ENCODE results near the gene DAPK1.
A peak's percentile ranks its signal among the peaks of the same experiment; 100 is the strongest.
"Not testable (repeated sequence)": the region's sequence is repeated elsewhere in the genome, so short reads cannot be mapped to it uniquely, and the experiment has no call there.

Gene DAPK1

DNA sequence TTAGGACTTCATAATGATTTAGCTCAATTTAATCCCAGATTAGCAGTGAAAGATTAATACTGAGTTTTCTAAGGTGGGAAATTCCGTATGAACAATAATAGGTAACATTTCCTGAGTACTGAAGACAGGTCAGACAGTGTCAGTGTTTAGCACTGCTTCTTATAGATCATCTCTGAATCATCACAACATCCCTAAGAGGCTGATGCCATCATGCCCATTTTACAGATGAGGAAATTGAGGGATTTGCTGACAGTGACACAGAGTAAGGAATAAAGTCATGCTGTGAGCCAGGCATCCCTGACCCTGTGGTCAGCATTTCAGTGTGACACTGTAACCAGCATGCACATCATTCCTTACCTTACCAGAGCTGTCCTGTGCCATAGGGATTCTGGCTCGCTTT, 44.5 kb downstream of the DAPK1 start:
- no peak for FAIRE-seq

DNA sequence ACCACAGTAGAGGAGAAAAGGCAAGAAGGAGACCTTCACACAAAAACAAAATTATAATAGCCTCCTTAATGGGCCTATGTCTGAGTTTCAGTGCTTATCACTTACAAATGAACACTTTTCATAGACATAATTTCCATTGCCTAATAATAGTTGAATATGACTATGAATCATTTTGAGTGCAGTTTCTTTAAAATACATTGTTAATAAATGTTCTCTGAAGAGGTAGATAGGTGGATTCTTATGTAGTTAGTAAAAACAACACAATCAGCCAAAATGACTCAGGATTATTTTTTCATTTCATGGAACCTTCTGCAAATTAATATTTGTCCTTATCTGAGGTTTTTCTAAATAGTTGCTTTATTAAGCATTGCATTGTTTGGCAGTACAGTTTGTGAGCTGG, 45.6 kb downstream of the DAPK1 start:
- DNase-seq (ENCODE audit: low spot score) (no peak), FAIRE-seq (no peak)

More for the DNA sequence above, 44.5 kb downstream of the DAPK1 start:
- DNase-seq (ENCODE audit: low spot score): no peak

DNA sequence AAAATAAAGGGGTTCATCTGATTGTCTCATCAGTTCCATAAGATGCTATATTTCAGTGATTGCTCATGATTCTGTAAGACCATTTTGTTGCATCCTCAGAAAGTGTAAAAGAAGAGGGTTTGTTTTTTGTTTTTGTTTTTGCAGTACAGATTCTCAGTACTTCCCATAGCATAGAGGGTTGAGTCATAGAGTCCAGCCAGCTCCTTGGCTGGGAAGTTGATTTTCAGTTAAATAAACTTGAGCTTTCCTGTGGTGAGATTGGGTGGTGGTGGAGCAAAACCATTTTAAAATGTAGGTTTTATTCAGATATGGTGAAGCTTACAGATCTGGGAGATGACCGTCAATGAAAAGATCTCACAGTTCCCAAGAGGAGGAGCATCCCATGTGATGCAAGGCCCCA, 48.2 kb downstream of the DAPK1 start:
- no peak for FAIRE-seq
- DNase-seq (ENCODE audit: low spot score): no peak

DNA sequence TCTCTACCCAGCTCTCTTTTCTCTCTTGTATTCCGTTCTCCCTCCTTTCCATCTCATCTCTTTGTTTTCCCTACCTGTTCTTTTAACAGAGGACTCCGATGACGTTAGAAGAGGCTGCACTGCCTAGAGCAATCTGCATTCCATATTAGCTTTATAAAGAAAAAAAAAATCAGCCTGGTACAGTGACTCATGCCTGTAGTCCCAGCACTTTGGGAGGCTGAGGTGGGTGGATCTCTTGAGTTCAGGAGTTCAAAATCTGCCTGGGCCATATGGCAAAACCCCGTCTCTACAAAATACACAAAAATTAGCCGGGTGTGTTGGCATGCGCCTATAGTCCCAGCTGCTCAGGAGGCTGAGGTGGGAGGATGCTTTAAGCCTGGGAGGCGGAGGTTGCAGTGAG, 49.0 kb downstream of the DAPK1 start:
- DNase-seq (ENCODE audit: low spot score) (no peak), FAIRE-seq (no peak)

DNA sequence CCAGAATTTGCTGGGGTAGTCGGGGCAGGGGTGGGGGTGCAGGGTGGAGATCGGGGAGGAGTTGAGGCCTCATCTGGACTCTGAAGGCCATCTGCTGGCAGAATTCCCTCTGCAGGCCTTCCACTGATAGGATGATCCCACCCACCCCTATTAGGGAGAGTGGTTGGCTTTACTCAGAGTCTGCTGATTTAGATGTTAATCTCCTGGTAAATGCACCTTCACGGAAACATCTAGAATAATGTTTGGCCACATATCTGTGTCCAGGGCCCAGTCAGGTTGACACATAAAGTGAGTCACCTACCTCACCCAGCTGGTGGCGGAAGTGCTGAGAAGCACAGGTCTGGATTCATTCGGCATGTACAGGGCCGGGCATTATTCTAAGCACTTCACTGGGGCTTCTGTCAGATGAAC, 50.0 kb downstream of the DAPK1 start:
- DNase-seq (ENCODE audit: low spot score) (no peak), FAIRE-seq (no peak)

DNA sequence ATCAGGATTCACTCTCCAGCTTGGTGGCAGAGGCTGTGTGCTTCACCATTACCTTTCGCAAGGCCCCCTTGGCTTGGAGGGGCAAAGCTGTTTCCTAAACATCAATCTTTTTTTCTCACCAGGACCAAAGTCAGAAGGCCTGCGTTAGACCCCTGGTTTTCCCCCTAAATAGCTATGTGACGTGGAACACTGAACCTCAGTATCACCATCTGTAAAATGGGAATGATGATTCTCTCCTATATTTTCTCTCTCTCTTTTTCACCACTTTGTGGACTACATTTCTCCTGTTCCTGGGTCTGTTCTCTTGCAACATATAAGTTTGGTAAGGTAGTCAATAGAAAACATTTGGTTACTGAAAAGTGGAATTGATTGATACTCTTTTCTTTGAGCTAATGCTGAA, 50.5 kb downstream of the DAPK1 start:
- no peak for FAIRE-seq
- DNase-seq (ENCODE audit: low spot score): no peak

DNA sequence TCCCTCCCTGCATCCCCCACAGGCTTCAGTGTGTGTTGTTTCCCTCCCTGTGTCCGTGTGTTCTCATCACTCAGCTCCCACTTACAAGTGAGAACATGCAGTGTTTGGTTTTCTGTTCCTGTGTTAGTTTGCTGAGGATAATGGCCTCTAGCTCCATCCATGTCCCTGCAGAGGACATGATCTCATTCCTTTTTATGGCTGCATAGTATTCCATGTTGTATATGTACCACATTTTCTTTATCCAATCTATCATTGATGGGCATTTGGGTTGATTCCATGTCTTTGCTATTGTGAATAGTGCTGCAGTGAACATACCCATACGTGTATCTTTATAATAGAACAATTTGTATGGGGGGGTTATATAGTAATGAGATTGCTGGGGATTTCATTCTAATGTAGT, 51.4 kb downstream of the DAPK1 start:
- DNase-seq (ENCODE audit: low spot score); FAIRE-seq: not testable (repeated sequence)

DNA sequence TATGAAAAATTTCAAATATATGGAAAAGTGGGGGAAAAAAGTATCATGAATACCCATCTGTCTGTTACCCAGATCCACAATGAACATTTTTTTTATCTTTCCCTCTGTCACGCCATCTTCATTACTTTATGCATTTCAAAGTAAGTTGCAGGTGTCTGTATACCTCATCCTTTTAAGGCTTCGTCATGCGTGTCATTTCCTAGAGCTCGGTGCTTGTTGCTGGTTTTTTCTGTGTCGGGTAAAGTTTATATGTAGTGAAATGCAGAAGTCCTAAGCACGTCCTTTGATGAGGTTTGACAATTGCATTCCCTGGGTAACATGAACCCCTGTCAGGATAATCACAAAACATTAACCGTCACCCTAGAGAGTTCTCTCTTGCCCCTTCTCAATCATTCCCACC, 52.1 kb downstream of the DAPK1 start:
- DNase-seq (ENCODE audit: low spot score) (no peak), FAIRE-seq (no peak)

DNA sequence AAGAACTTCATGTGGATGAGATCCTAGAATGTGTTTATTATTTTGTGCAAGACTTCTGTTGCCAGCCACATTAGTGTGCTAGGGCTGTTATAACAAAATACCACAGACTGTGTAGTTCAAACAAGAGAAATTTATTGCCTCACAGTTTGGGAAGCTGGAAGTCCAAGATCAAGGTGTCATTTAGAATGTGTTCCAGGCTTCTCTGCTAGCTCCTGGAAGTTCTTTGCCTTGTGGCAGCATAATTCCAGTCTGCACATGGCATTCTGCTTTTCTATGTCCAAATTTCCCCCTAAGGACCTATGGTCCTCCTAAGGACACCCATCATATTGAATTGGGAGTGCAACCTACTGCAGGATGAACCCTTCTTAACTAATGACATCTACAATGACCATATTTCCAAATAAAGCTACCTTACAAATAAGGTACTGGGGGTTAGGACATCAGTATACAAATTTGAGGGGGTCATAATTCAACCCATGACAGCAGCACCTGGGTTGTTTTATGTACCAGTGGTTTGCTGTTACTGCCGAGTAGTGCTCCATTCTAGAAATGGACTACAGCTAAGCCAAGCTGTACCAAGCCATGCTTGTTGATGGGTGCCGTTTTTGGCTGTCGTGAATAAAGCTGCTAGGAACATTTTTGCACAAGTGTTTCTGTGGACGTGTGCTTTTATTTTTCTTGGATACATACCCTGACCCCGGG, 52.7 kb downstream of the DAPK1 start:
- DNase-seq (ENCODE audit: low spot score) (no peak), FAIRE-seq (no peak)

DNA sequence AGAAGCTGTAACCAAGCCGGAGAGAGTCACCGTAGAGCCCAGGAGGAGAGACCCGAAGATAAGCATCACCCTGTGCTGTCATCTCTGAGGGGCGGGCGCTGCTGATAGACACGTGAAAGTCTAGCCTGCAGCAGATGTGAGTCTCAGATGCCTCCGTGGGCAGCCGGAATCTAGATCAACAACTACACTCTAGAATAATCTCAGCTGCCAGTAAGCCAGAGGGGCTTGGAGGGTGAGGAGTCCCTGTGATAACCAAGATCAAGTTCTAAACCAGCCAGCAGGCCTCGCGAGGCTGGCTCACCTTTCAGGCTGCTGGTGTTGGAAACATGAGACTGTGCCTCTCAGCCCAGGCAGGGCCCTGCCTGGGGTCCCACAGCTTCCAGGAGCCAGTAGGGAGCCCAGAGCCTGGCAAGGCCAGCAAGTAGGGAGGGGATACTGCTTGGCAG, 54.1 kb downstream of the DAPK1 start:
- FAIRE-seq (no peak), DNase-seq (ENCODE audit: low spot score) (no peak)

DNA sequence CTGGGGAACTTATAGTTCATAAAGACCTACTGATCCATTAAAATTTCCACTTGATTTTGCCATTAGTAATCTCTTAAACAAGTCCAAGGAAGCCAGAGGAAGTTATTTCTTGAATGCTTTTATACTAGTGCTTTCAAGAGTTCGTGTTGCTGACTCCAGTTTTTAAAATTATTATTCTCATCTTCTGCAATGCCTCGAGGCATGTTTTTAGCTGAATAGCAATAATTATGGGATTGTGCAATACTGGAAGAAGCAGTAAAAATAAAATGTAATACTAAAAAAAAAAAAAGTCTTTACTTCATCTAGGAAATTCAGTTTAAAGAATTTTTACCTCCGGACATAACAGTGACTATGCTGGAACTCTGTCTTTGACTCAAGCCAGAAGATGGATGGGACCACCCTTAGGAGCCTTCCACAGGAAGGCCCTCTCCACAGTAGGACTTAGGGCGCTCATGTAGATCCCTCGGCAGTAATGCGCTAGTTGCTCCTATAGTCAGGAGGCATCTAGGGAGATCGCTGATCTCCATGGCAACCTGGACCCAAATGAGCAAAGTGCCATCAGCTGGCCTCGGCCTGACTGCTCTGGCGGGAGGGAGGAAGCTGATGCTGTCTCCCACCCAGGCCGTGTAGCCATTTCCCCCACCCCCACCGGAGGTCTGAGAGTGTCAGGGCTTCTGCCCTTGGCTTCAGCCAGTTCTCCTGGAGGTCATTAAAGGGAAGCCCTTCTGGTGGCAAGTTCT, 56.7 kb downstream of the DAPK1 start:
- DNase-seq (ENCODE audit: low spot score): no peak
- FAIRE-seq: no peak

DNA sequence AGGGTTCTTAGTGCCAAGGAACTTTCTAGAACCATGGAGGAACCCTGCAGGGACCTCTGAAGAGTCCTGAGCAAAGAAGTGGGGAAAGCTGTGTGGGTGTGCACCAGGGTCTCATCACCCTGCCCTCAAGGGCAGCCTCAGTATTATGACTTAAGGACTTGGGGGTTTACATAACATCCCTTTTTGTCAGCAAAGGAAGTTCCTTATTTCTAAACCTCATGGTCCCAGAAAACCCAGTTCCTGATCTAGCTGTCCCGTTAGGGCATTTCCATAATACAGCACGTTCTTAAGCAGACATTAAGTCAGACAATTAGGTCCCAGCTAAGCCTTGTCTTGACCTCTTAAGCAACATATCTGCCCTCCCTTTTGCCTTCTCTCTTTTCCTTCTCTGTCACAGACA, 57.3 kb downstream of the DAPK1 start:
- DNase-seq (ENCODE audit: low spot score): no peak
- no peak for FAIRE-seq

DNA sequence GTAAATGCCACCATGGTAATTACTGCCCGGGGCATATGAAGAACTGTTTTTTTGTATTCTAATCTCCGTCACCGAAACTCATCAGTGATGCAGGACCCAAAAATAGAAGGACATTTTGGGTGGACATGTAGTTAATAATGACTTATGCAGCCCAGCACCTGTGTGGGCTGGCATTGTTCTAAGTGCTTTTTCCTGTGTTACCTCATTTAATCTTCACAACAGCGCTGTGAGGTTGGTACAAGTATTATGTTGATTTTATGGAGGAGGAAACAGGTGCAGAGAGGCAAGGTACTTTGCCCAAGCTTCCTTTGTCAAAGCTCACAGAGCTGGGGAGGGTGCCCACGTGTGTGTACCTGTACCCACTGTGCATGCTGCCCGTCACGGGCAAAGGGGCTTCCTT, 58.4 kb downstream of the DAPK1 start:
- FAIRE-seq: no peak
- DNase-seq (ENCODE audit: low spot score): no peak

DNA sequence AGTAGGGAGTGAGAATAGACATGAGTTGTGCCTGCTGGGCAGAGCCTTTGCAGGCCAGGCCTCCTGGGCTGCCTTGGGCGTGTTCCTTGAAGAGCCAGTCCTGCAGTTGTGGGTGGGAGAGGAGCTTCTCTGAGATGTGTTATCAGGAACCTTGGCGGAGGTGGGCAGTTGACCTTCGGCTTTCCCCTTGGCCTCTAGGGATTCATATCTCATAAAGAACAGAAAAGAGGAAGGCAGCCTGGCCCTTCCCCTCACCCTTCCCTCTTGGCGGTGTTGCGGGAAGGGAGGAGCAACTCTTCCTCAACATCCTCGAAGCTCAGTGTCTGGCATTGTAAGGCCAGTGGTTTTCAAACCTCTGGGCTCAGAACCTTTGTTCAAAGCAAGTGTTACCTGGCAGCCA, 59.2 kb downstream of the DAPK1 start:
- FAIRE-seq (no peak), DNase-seq (ENCODE audit: low spot score) (no peak)

DNA sequence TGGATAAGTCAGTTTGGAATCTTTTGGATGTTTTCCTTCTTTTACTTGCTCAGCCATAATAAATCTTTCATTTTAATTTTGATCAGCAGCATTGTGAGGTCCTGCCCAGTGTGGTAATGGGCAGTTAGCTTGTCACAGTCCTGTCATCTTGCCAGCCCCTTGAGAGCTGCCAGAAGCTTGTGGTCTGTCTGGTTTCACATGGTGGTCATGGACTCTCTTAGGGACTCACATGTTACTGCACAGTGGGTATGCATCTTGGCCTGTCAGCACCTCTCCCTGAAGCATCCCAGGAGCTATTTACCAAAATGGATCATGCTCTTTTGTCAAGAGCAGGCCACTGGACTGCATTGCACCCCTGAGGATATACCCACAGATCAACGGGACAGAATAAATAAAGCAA, 60.3 kb downstream of the DAPK1 start:
- FAIRE-seq (no peak), DNase-seq (ENCODE audit: low spot score) (no peak)

DNA sequence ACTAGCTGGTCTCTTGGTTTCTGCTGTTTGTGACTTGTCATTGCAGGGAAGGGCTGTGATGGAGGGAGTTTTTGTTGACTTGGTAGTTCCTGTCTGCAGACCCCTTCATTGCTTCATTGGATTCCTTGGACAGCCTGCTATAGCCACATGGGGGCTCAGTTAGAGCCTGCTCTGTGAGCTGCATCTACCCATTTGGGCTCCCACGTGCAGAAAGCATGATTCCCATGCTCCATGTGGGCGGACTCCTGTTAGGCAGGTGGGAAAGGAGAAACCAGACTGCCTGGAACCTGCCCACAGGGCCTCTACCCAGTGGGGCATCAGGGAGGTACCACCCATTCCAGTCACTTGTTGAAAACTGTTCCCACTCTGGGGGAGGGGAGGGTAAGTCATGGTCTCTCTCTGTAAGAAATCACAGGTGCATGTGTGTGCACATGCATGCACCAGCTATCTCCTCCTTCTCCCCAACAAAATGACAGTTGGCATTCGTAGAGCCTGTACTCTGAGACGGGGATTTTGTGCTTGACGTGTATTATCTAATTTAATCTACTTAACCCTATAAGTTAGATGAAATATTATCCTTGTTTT, 61.0 kb downstream of the DAPK1 start:
- DNase-seq (ENCODE audit: low spot score) (no peak), FAIRE-seq (no peak)

DNA sequence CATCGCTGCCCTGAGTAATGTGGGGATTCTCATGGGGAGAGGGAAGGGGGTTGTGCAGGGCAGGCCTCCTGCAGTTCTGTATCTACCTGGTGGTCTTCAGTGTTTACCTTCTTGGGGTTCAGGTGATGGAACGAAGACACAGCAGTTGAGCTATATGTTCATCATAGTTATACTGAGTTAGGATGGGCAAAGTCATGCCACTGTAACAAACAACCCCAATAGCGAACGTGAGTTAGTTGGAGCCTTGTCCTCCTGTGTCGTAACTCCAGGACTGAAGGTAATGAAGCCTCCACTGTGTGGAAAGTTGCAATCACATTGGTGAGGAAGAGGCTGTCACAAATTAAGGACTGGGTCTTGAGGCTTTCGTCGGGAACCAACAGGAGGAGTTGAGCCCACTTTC, 64.4 kb downstream of the DAPK1 start:
- no peak for FAIRE-seq

DNA sequence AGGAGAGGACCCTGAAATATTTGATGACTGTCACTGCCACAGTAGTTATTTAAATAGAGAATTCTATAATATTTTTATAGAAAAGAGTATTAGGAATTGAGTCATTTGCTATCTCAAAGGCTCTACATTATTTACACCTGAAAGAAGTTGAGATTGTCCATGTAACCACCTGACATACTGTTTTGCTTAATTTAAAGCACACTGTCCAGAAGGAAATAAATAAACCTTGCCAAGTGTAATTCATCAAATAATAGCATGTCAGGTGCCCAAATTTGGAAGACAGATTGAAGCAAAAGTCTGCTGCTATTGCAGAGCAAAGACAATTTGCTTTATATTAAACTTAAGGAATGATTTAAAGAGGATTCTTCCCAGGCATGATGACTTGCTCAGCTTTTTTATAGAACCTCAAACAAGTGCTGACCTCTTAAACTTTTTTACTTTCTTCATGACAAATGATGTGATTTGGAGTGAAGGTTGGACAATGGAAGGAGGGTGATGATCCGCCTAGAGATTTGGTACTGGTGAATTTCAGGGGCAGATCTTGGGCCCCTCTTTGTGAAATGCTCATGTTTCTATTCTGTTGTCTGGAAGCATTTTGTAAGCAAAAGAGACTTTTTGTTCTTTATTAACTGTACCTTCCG, 65.0 kb downstream of the DAPK1 start:
- no peak for DNase-seq (ENCODE audit: low spot score)
- no peak for FAIRE-seq

More for the DNA sequence above, 64.4 kb downstream of the DAPK1 start:
- no peak for DNase-seq (ENCODE audit: low spot score)

DNA sequence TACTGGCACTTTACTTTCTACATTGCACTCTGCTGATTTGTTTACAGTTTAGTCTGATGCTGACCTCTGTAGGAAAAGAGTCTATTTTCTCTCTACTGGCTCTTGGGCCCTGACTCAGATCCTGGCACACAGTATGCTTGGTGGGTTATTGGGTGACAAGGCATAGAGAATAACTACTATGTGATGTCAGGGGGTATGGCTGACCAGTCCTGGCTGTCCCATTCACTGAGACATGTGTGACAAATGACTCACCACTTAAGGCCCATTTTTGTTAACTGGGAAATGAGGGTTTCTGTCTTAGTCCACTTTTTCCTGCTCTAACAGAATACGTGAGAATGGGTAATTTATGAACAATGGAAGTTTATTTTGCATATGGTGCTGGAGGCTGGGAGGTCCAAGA, 66.4 kb downstream of the DAPK1 start:
- no peak for FAIRE-seq
- no peak for DNase-seq (ENCODE audit: low spot score)

DNA sequence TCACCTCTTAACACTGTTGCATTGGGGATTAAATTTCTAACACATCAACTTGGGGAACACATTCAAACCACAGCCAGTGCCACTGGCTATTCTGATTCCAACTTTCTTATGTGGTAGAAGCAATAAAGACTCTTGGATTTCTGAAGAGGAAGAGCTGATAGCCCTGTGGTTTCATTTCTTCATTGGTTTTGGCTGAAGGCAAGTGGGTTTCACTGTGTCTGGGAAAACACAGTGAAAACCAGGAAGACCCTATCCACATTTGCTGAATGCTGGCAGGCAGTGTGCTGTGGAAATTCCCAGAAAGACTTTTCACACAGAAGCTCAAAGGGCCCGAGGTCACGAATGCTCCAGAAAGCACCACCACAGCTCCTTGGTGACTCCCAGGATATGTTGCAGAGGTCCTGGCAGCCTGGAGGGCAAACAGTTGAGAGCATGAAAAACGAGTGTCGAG, 67.1 kb downstream of the DAPK1 start:
- DNase-seq (ENCODE audit: low spot score) (no peak), FAIRE-seq (no peak)

DNA sequence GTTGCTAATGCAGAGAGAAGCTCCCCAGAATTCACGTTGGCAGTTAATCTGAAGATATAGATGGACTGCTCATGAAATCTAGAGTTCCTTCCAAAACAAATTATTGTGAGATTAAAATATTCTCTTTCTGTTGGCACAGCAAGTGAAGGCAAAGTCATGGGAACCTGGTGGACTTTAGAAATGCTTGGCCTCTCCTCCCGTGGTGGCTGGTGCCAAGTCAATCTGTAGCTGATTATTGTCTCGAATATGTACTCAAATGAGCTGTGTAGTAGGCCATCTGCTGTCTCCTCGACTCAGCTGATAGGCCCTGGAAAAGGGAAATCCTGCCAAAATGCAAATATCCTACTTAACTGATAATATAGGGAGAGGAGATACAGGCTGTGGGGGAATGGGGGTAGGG, 69.3 kb downstream of the DAPK1 start:
- no peak for DNase-seq (ENCODE audit: low spot score)
- no peak for FAIRE-seq

DNA sequence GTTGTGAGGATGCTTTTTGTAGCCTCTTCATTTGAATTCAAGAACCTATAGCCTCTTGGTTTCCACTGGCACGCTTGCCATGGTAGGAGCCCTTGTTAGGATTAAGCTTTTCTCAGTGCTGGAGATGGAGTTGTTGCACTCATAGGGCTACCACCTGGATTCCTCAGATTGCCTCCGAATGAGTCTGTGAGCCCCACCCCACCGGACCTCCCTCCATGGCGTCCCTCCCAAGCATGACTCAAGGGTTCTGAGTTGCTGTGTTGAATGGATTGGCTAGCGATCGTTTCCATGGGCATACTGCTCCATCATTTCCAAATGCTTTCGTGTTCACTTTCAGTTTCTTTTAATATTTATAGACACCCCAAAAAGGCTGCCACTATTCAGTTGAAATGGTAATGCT, 69.9 kb downstream of the DAPK1 start:
- DNase-seq (ENCODE audit: low spot score) (peak; percentile 55), FAIRE-seq (no peak)

All from urothelium cell line (cell line).